DMS53 treated with DMSO at 0.1 percent for 48 hours (cell line): ENCODE measurements around the gene FOSB.

Experiments
- DNase-seq: peaks from one replicate; lab custom pipeline; 2025; ENCODE audit not compliant: unreplicated experiment; lab: John Stamatoyannopoulos, UW

FOSB gene

GRCh38 chr19:45467115-45467455, 711 bp upstream of the FOSB start:
- DNase-seq: no peak

GRCh38 chr19:45468159-45468651, 409 bp downstream of the FOSB start:
- DNase-seq: no peak

GRCh38 chr19:45468803-45469131, 971 bp downstream of the FOSB start:
- no peak for DNase-seq

- DNase-seq: peak; percentile 67
Measured at GRCh38 chr19:45469132-45469944, 1.5 kb downstream of the FOSB start.

GRCh38 chr19:45469945-45470761, 2.4 kb downstream of the FOSB start:
- no peak for DNase-seq

- DNase-seq: no peak
Measured at GRCh38 chr19:45470762-45471081, 2.9 kb downstream of the FOSB start.

GRCh38 chr19:45471111-45471930, 3.5 kb downstream of the FOSB start:
- DNase-seq: no peak

GRCh38 chr19:45471931-45472562, 4.3 kb downstream of the FOSB start:
- DNase-seq: no peak

- DNase-seq: no peak
Measured at GRCh38 chr19:45472563-45473366, 5.0 kb downstream of the FOSB start.

- DNase-seq: no peak
Measured at GRCh38 chr19:45473367-45473681, 5.5 kb downstream of the FOSB start.

GRCh38 chr19:45473682-45474605, 6.1 kb downstream of the FOSB start:
- no peak for DNase-seq

GRCh38 chr19:45474606-45475521, 7.1 kb downstream of the FOSB start:
- DNase-seq: no peak

- no peak for DNase-seq
Measured at GRCh38 chr19:45475537-45476291, 7.9 kb downstream of the FOSB start.

- no peak for DNase-seq
Measured at GRCh38 chr19:45476304-45476703, 8.5 kb downstream of the FOSB start.

- DNase-seq: no peak
Measured at GRCh38 chr19:45477186-45477585, 9.4 kb downstream of the FOSB start.

GRCh38 chr19:45477713-45478453, 10.1 kb downstream of the FOSB start:
- no peak for DNase-seq
